DLD1 (cell line): Measurements from ENCODE around the gene CLIC5.

ENCODE experiments used
- in situ Hi-C: cut with HindIII; loops from 2 replicates; pipeline ENCODE4 v1.10.0; 2017; ENCODE audit warnings: low sequenced_read_pairs

The CLIC5 gene

GRCh38 chr6:46015119-46015968, at the start of gene CLIC5:
Gene CLIC5 (minus strand): TSS chr6:46015860. CDS start chr6:46015542, 318 bp downstream.
- in situ Hi-C loops = no loop called here

GRCh38 chr6:46062991-46063390, 47.3 kb upstream of the CLIC5 start:
- in situ Hi-C loops = no loop called here

GRCh38 chr6:46062312-46062711, 46.7 kb upstream of the CLIC5 start:
- in situ Hi-C loops = no loop called here

- in situ Hi-C loops = no loop called here
Measured at GRCh38 chr6:46061497-46061896, 45.8 kb upstream of the CLIC5 start.

GRCh38 chr6:46059608-46060007, 43.9 kb upstream of the CLIC5 start:
- in situ Hi-C loops = no loop called here

GRCh38 chr6:46058951-46059350, 43.3 kb upstream of the CLIC5 start:
- in situ Hi-C loops = no loop called here

- in situ Hi-C loops = no loop called here
Measured at GRCh38 chr6:46057792-46058191, 42.1 kb upstream of the CLIC5 start.

- in situ Hi-C loops = no loop called here
Measured at GRCh38 chr6:46056906-46057529, 41.4 kb upstream of the CLIC5 start.

GRCh38 chr6:46054516-46054915, 38.9 kb upstream of the CLIC5 start:
- in situ Hi-C loops = no loop called here

- in situ Hi-C loops = no loop called here
Measured at GRCh38 chr6:46053039-46053933, 37.6 kb upstream of the CLIC5 start.

- in situ Hi-C loops = no loop called here
Measured at GRCh38 chr6:46052479-46052878, 36.8 kb upstream of the CLIC5 start.

- in situ Hi-C loops = no loop called here
Measured at GRCh38 chr6:46051962-46052361, 36.3 kb upstream of the CLIC5 start.

- in situ Hi-C loops = no loop called here
Measured at GRCh38 chr6:46050845-46051405, 35.3 kb upstream of the CLIC5 start.

- in situ Hi-C loops = no loop called here
Measured at GRCh38 chr6:46048646-46049297, 33.1 kb upstream of the CLIC5 start.

- in situ Hi-C loops = no loop called here
Measured at GRCh38 chr6:46046558-46047174, 31.0 kb upstream of the CLIC5 start.

GRCh38 chr6:46044881-46045617, 29.4 kb upstream of the CLIC5 start:
- in situ Hi-C loops = no loop called here

- in situ Hi-C loops = no loop called here
Measured at GRCh38 chr6:46042355-46042999, 26.8 kb upstream of the CLIC5 start.

- in situ Hi-C loops = no loop called here
Measured at GRCh38 chr6:46040288-46040687, 24.6 kb upstream of the CLIC5 start.

- in situ Hi-C loops = no loop called here
Measured at GRCh38 chr6:46039646-46040045, 24.0 kb upstream of the CLIC5 start.
